Stimulated activated CD8-positive, alpha-beta memory T cell treated with anti-CD3 and anti-CD28 coated beads, Interleukin-12 subunit alpha, Interleukin-12 subunit beta, amount 100 ng/mL, for 24 hours (primary cell): Measurements from ENCODE around the gene BLOC1S4.
"Not testable (repeated sequence)": the region's sequence is repeated elsewhere in the genome, so short reads cannot be mapped to it uniquely, and the experiment has no call there.

ENCODE experiments used
- DNase-seq: peaks from one replicate; pipeline ENCODE4 v3.0.0-alpha.2; 2020; ENCODE audit errors: extremely low read depth

BLOC1S4 gene

DNA sequence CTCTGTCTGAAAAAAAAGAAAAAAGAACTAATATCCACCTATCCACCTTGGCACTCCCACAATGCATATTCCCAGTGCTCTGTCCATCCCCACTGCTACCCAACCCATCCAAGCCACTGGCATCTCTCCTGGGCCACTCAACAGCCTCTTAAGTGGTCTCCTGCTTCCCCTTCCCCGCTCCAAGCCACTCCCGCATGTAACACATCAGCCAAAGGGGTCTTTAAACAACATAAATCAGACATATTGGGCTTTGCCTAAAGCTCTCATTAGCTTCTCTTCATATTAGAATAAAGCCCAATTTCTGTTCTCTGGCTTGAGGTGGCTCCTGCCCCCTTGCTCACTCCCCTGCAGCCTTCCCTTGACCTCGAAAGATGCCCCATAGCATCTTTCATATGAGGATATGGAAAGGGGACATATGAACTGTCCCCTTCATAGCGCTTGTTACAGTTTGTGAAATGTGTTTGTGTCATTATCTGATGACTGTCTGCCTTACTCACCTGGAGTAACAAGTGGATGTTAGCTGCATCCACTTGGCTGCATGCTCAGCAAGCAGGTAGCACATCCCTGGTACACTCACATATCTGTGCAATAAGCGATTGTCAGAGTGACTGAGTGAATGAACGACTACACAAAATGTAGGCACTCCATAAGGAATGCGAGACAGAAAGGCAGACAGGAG is 3.1 kb downstream of the BLOC1S4 start:
- DNase-seq = no peak

DNA sequence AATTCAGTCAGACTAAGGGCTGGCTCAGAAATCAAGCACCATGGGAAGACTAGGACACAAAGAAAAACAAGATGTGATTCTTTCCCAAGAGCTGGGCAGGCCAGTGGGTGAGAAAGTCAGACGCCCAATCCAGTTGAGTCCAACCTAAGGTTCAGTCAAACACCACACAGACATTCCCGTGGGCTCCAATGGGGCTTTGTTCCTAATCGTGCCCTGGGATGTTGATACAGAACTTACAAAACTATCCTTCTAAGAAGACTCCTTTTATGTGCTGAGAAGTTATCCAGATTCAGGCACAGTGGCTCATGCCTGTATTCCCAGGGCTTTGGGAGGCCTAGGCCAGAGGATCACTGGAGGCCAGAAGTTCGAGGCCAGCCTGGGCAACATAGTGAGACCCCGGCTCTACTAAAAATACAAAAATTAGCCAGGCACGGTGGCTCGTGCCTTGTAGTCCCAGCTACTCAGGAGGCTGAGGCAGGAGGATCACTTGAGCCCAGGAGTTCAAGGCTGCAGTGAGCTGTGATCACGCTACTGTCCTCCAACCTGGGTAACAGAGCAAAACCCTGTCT is 3.7 kb downstream of the BLOC1S4 start:
- DNase-seq = no peak

DNA sequence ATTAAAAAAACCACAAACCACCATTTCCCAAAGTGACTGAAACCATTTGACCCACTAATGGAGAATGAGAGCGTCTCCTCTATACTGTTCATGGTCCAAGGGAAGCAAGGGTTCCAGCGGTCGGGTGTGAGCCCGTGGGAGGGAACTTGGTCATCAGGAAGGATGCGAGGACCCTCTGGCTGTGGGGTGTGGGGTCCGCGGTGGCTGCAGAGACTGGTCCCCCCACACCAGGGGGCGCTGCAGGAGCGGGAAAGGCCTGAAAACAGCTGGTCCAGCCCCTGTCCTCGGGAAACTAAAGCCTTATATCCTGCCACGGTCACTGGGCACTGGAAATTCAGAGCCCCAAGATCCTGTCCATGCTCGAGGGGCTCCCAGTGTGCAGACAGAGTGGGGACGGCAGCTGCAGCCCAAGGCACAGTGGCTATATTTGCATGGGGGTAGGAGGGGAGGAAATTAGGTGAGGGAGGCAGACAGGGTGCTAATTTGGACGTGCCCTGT is 4.3 kb downstream of the BLOC1S4 start:
- peak; percentile 66 for DNase-seq

DNA sequence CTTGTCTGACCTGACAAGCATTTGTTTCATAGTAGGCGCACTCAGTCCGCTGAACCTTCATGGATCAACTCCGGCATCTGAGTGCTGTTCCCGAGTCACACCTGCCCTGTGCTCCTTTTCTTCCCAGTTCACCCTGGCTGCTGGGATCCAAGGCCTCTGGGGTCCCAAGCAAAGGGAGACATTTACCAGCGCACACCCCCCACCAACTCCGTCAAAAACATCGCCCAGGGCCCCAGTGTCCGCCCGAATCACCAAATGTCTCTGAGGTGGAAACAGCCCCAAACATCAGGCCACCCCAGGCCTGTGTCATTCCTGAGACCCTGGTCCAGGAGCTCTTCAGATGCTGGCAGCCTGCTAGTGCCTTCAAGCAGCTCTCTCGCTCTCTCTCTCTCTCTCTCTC is 5.1 kb downstream of the BLOC1S4 start:
- DNase-seq = no peak

DNA sequence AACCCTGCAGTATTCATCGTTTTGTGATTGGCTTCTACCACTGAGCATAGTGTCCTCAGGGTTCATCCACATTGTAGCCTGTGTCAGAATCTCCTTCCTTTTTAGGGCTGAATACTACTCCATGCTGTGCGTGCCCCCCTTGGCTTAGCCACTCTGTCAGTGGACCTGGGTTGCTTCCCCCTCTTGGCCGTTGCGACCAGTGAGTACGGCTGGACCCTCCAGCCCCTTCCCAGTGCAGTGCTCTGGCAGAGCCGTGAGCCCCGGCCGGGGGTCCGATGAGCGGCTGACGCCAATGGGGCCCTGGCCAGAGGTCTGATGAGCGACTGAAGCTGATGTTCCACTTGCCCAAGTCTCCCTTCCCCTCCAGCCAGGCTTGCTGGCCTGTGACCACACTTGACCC is 6.9 kb downstream of the BLOC1S4 start:
- DNase-seq = no peak

DNA sequence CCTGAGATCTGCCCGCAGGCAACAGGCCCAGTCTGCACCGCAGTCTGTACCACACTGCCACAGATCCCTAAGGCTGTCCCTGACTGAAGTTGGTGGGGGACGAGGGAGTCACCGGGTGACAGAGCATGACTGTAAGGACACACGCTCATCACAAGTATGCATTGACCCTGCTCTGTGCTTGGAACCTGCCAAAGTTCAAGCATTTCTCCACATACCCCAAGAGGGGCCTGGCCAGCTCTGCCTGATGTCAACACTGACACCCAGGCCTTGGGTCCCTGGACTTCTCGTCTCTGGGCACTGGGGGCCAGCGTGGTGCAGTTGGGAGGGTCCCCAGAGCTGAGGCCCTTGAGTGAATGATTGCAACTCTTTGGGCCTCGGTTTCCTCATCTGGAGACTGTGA is 7.9 kb downstream of the BLOC1S4 start:
- DNase-seq = no peak

DNA sequence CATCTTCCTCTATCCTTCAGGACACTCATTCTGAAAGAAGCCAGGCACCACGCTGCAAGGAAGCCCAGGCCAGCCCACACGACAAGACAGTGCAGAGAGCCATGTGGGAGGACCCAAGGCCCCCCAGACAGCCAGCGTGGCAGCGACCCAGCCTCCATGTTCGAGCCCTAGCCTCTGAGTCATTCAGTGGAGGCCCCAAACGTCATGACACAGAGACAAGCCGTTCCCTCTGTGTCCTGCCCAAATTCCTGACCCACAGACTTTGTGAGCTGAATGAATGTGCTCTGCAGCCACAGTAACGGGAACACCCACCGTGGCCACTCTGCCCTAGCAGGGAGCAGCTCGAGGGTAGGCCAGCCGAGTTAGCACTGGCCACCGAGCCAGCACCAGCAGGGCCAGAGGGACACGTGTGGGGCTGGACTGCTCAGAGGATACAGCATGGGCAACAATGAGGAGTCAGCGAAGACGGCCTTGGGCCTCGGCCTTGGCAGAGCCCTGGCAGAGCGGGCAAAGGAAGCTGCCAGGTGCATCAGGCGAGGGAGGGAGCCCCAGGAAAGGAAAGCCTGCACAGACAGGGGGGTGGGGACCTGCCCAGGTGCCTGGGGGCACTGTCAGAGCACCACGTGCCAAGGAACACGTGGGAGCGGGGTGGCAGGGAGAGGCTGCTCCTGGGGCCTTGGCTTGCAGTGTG is 8.6 kb downstream of the BLOC1S4 start:
- DNase-seq = no peak

DNA sequence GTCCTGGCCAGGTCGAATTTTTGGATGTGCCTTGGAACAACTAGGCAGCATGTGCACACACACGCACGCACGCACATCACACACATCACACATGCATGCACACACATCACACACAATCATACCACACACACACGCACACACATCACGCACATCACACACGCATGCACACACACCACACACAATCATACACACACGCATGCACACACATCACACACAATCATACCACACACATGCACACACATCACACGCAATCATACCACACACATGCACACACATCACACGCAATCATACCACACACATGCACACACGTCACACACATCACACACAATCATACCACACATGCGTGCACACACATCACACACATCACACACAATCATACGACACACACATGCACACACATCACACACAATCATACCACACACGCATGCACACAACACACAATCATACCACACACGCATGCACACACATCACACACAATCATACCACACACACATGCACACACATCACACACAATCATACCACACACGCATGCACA is 9.5 kb downstream of the BLOC1S4 start:
- DNase-seq = not testable (repeated sequence)

DNA sequence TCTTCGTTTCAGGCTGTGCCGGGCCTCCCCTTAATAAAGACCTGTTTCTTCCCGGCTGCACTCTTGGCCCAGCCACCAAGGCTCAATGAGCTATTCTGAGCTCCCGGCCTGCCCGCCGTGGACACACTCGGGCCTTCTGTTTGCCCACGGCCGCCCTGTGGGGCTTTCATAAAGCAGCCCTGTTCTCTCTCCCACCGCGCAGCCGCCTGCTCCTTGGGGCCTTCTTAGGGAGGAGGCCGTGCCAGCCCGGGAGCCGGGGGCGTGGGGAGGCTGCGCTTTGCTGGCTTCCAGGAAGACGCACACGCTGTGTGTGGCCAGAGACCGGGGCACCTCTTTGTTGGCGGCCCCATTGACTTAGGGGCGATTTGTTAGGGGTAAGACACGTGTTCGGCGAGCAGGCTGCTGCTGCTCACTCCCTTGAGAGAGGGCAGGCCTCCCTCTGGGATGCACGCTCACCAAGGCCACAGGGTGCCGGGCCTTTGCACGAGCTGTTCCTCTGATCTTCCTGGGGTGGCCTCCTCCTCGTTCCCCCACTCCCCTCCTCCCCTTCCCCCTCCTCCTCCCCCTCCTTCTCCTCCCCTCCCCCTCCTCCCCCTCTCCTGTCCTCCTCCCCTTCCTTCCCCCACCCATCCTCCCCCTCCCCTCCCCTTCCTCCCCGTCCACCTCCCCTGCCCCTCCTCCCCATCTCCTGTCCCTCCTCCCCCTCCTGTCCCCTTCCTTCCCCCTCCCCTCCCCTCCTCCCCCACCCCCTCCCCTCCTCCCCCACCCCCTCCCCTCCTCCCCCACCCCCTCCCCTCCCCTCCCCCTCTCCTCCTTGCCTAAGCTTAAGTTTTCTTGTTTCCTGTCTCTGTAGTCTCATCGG is 11.3 kb downstream of the BLOC1S4 start:
- DNase-seq = no peak

DNA sequence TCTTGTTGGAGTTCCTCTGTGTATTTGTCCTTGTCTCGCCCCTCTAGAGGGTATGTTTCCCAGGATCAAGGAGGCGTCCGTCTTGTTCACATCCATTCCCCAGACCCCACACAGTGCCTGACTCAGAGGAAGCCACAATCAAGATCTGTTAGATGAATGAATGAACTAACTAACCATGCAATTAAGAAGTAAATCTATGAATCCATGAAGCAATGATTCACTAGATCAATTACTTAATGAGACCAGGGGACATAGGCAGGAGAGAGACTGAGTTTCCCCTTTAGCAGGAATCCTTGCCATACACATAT is 11.9 kb downstream of the BLOC1S4 start:
- DNase-seq = no peak

DNA sequence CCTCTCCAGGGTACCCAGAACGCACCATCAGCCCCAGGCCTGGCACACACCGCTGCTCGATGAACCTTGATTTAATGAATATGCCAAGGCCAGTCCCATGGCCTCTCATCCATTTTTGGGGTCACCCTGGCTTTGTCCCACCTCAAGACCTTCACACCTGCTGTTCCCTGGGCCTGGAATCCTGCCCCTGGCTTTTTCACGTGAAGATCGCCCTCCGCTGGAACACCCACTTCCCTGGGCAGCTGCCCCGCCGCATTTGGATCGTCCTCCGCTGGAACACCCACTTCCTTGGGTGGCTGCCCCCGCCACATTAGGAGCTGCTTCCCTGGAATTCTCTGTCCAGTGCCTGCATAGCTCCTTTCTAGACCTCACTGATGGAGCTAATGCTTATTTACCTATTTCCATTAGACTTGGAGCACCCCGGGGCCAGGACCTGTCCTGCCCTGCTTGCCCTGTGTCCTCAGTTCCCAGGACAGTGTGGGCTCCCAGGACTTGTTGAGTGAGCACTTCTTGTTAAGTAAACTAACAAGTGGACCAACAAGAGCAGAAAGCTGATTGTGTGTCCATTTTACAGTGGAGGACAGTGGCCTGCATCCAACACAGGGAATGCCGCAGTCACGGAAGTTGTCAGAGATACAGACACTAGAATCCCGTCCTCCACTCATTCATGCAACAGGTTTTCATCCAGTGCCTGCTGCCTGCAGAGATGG is 12.5 kb downstream of the BLOC1S4 start:
- DNase-seq = no peak

DNA sequence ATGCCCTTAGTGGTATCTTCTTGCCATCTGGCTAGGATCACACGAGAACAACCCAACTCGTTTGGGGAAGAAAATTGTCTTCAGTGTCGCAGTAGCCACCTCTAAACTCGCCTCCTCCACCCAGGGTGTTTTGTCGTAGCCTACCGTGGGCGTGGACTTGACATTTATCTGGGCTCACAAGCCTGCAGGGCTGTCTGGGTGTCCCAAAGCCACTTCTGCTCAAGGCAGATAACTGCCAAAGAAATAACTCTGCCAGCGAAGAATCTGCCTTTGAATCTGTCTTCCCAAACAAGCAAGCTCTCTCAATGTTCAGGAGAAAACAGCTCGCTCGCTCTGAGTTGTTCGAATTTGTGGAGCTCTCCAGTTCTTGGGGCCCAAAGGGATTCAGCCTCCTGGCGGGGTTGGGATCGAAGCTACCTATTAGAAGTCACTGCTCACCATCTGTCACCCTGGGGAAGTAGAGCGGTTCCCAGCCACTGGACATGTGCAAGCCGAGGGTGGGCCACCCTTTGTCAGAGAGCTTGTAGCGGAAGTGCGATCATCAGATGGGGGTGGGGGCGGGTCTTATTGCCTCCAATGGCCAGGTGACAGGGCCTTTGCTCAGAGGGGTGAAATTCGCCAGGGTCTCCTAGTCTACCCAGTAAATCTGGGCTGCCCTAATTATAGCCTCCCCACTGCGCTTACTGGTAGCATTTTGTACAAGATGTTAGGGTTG is 14.8 kb downstream of the BLOC1S4 start:
- DNase-seq = no peak

DNA sequence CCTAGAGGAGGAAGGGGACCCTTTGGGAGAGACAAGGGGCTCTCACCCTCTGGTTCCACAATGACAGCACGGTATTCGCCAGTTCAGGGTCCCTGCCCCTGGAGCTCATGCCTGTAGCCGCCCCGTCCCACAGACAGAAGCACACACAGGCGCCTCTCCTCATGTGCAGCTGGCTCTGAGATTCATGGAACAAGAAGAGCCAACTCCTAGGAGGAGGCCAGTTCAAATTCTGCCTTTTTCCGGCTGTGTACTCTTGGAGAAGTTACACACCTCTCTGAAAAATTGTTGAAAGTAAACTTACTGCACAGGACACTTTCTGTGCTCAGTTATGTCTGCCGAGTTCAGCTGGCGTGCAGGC is 15.3 kb downstream of the BLOC1S4 start:
- no peak for DNase-seq

DNA sequence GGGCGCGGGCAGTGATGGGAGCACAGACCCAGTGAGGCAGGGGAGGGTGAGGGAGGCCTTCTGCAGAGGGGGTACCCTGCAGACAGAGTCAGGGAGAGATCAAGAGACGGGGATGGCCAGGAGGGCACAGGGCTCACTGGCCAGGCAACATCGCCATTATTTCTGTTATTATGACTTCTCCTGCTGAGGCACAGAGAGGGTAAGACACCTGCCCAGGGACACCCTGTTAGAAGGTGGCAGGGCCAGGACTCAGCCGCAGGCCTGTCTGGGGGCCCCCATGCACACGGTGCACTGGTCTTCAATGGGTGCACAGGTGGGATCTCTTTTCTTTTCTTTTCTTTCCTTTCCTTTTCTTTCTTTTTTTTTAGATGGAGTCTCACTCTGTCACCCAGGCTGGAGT is 15.8 kb downstream of the BLOC1S4 start:
- DNase-seq = no peak

DNA sequence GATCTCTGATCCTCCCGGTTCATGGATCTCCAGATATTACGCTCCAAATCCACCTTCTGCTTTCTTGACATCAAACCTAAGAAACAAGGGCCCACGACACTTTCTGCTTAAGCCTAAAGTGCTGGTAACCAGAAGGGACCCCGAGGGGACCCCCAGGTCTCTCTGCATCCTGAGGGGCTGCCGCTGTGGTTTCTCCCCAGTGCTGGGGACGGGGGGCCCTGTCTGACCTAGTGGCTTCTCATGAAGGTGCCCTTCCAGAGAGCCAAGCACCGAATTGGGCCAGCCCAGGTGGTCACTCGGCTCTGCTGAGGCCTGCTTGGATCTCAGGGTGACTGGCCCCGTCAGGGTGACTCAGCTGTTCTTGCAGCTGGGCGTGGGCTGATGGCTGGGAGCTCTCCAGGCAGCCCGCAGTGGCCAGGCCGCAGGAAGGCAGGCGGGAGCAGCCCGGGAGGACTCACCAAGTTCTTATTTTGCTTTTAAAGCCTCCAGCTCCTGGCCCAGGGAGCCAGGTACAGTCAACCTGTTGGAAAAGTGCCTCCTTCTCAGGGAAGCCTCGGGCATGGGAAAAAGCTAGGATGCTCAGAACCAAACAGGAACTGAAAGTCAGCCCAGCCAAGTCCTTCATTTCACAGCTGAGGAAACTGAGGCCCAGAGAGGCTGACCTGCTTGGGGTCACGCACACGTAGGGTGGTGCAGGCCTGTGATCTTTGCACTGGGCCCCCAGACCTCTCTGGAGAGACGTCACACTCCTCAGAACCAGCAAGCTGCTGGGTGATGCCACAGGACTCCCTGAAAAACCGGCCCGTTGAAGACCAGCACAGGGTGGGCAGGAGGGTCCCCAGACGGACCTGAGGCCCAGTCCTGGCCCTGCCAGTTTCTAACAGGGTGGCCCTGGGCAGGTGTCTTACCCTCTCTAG is 16.7 kb downstream of the BLOC1S4 start:
- DNase-seq = no peak

DNA sequence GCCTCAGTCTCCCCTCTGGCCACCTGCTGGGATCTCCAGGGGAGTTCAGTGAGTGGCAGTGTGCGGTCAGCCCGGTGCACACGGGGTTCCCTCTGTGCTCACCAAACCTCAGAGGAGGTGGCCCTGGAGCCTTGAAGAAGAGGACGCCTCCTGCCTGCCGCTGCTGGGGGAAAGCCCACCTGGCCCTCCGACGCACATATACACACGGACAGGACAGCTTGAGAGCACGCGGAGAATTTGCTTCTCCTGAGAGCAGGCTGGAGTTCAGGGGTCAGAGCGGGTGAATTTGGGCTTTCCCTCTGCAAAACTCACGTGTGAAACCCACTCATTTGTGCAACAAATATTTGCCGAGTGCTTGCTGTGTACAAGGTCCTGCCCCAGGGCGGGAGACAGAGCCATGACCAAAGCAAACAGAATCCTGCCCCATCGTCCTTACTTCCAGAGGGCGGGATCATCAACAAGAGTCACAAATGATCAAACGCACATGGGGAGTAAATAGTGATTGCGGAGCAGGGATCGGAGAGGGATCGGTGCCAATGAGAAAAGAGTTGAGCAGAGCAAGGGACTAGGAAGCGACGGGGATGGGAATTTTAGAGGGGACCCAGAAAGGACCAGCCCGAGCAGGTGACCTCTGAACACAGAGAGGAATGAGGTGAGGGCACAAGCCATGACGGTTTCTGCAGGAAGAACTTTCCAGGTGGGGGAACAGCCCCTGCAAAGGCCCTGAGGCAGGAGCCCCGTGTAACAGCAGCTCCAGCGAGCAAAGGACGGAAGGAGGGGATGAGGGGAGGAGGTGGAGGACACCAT is 17.6 kb downstream of the BLOC1S4 start:
- DNase-seq = no peak

DNA sequence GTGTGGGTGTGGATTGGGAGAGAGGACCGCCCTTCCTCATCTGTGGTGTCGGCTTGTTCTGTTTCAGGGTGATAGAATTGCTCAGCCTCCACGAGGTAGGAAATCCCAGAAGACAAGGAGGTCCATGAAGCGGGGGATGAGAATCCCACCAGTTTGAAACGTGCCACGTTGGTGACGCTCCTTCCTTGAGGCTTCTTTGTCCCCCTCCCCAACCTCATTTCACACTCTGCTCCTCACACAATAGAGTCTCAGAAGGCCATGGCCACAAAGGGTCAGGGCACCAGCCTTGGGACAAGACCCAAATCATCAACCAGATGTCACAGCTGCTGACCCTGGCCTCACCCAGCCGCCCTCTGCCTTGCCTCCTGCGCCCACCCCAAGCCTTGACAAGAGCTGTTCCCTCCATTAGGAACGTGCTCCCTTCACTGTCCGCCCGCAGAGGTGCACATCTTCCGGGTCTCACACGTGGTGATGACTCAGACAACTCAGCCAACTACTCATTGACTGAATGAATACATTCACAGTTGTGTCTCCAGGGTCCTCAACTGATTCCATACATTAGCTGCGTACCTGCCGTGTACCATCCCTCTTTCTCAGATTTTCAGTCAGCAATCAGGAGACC is 18.3 kb downstream of the BLOC1S4 start:
- no peak for DNase-seq

DNA sequence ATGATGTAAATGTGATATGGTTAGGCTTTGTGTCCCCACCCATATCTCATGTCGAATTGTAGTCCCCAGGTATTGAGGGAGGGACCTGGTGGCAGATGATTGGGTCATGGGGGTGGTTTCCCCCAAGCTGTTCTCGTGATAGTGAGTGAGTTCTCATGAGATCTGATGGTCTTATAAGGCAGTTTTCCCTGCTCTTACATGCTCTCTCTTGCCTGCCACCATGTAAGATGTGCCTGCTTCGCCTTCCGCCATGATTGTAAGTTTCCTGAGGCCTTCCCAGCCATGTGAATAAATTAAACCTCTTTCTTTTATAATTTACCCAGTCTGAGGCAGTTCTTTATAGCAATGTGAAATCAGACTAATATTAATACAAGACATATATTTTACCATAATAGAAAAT is 23.9 kb downstream of the BLOC1S4 start:
- DNase-seq = no peak

DNA sequence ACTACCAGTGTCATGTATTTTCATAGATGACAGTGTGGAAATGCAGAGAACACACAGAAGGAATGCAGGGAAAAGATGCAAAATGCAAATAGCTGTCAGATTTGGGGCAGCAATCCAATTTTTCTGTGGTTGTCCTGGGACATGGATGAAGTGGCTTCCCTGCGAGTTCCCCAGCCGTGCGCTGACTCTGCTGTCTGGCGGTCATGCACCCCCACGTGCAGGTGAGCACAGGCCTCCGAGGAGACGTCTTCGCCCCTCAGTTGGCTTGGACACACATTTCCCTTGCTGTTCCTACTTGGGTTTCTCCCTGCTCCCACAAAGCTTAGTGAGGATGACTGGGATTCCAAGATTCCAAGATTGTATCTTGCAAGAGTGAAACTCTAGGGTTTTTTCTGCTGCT is 24.4 kb downstream of the BLOC1S4 start:
- DNase-seq = no peak
